Ectodermal cell (in vitro differentiated cells): Measurements from ENCODE around the gene TMEM86B.

Experiments used
- H3K27ac ChIP-seq: 2 replicates; pipeline ENCODE4 v1.7.0; 2013; ENCODE audit warnings: mild to moderate bottlenecking, low read depth, low read length; ENCODE audit not compliant: insufficient read depth, poor library complexity, severe bottlenecking
- H3K27me3 ChIP-seq: 2 replicates; pipeline ENCODE4 v1.7.0; 2013; ENCODE audit warnings: mild to moderate bottlenecking, low read length; ENCODE audit not compliant: insufficient read depth, control insufficient read depth, poor library complexity, severe bottlenecking
- H3K36me3 ChIP-seq: one replicate; pipeline ENCODE4 v1.7.0; 2013; ENCODE audit warnings: low read length; ENCODE audit not compliant: control insufficient read depth, insufficient read depth
- H3K4me1 ChIP-seq: one replicate; pipeline ENCODE4 v1.7.0; 2013; ENCODE audit warnings: low read length; ENCODE audit not compliant: control insufficient read depth, insufficient read depth
- H3K4me3 ChIP-seq: 2 replicates; pipeline ENCODE4 v1.7.0; 2013; ENCODE audit warnings: low read depth, low read length, control low read depth; ENCODE audit not compliant: insufficient read depth
- H3K9me3 ChIP-seq: 2 replicates; pipeline ENCODE4 v1.7.0; 2013; ENCODE audit warnings: mild to moderate bottlenecking, low read length, moderate library complexity; ENCODE audit not compliant: control insufficient read depth
- WGBS, 2 experiments: methylation state at CpG; one replicate each; pipeline ENCODE4 v1.1.7; 2013; ENCODE audit warnings: missing lambda C conversion rate in 2 of 2; 5-methylcytosine and 5-hydroxymethylcytosine counted together

TMEM86B gene

GRCh38 chr19:55198651-55199050, 29.9 kb downstream of the TMEM86B start:
- Histone ChIP-seq H3K36me3 (no peaks in the 10 kb centered on the region), H3K27me3 (no peaks in the 10 kb centered on the region), H3K27ac (no peak overlapping the region), H3K4me1 (no peaks in the 10 kb centered on the region), H3K9me3 (no peaks in the 10 kb centered on the region), H3K4me3 (no peak overlapping the region)
- 80 to 82% methylated on average over 5 of the region's 5 CpGs for WGBS, 2 experiments

- Histone ChIP-seq H3K4me1 (no peaks in the 10 kb centered on the region), H3K4me3 (no peak overlapping the region), H3K27ac (no peak overlapping the region), H3K36me3 (no peaks in the 10 kb centered on the region), H3K27me3 (no peaks in the 10 kb centered on the region), H3K9me3 (no peaks in the 10 kb centered on the region)
- 75 to 77% methylated on average over 4 of the region's 4 CpGs for WGBS, 2 experiments
Observed at GRCh38 chr19:55197528-55197927, 31.0 kb downstream of the TMEM86B start.

- Histone ChIP-seq H3K36me3 (no peaks in the 10 kb centered on the region), H3K4me3 (no peak overlapping the region), H3K27me3 (no peaks in the 10 kb centered on the region), H3K27ac (no peak overlapping the region), H3K9me3 (no peaks in the 10 kb centered on the region), H3K4me1 (no peaks in the 10 kb centered on the region)
- WGBS, 2 experiments, result 92% methylated on average over 10 of the region's 10 CpGs
Observed at GRCh38 chr19:55196803-55197202, 31.8 kb downstream of the TMEM86B start.

- no peaks in the 10 kb centered on the region for H3K27me3 ChIP-seq
- H3K4me3 ChIP-seq, result no peak overlapping the region
- no peaks in the 10 kb centered on the region for H3K9me3 ChIP-seq
- 90 to 91% methylated on average over 12 of the region's 12 CpGs for WGBS, 2 experiments
- H3K4me1 ChIP-seq, result no peaks in the 10 kb centered on the region
- no peaks in the 10 kb centered on the region for H3K36me3 ChIP-seq
- H3K27ac ChIP-seq, result no peak overlapping the region
Observed at GRCh38 chr19:55193481-55193880, 35.1 kb downstream of the TMEM86B start.

GRCh38 chr19:55189403-55189835, 39.1 kb downstream of the TMEM86B start:
- no peaks in the 10 kb centered on the region for H3K9me3 ChIP-seq
- H3K4me1 ChIP-seq, result no peaks in the 10 kb centered on the region
- H3K27ac ChIP-seq, result no peak overlapping the region
- H3K36me3 ChIP-seq, result no peaks in the 10 kb centered on the region
- H3K27me3 ChIP-seq, result no peaks in the 10 kb centered on the region
- H3K4me3 ChIP-seq, result no peak overlapping the region
- WGBS, 2 experiments, result 78 to 79% methylated on average over 15 of the region's 15 CpGs

- no peaks in the 10 kb centered on the region for H3K36me3 ChIP-seq
- no peaks in the 10 kb centered on the region for H3K27me3 ChIP-seq
- no peak overlapping the region for H3K4me3 ChIP-seq
- no peaks in the 10 kb centered on the region for H3K4me1 ChIP-seq
- no peak overlapping the region for H3K27ac ChIP-seq
- WGBS, 2 experiments, result 80 to 82% methylated on average over 8 of the region's 8 CpGs
- no peaks in the 10 kb centered on the region for H3K9me3 ChIP-seq
Observed at GRCh38 chr19:55188625-55189024, 39.9 kb downstream of the TMEM86B start.

- no peak overlapping the region for H3K4me3 ChIP-seq
- no peaks in the 10 kb centered on the region for H3K36me3 ChIP-seq
- no peaks in the 10 kb centered on the region for H3K4me1 ChIP-seq
- no peak overlapping the region for H3K27ac ChIP-seq
- peaks cover 17% of the 10 kb centered on the region for H3K27me3 ChIP-seq
- no peaks in the 10 kb centered on the region for H3K9me3 ChIP-seq
- WGBS, 2 experiments, result 87 to 88% methylated on average over 12 of the region's 12 CpGs
Observed at GRCh38 chr19:55186080-55186479, 42.5 kb downstream of the TMEM86B start.

GRCh38 chr19:55181740-55182139, 46.8 kb downstream of the TMEM86B start:
- H3K27ac ChIP-seq, result no peak overlapping the region
- no peak overlapping the region for H3K4me3 ChIP-seq
- peaks cover 9% of the 10 kb centered on the region for H3K4me1 ChIP-seq
- H3K27me3 ChIP-seq, result peaks cover 46% of the 10 kb centered on the region
- WGBS, 2 experiments, result 82 to 84% methylated on average over 20 of the region's 20 CpGs
- H3K36me3 ChIP-seq, result no peaks in the 10 kb centered on the region
- no peaks in the 10 kb centered on the region for H3K9me3 ChIP-seq

GRCh38 chr19:55179606-55180484, 48.7 kb downstream of the TMEM86B start, which contains the start of gene SYT5:
Gene SYT5 (minus strand): TSS chr19:55180289. CDS start chr19:55179041, 1,248 bp downstream.
- peak within 1 kb of the TSS; percentile 39 for H3K4me3 ChIP-seq
- 3 to 4% methylated on average over 68 of the region's 68 CpGs for WGBS, 2 experiments
- H3K27me3 ChIP-seq, result peaks cover 46% of the 10 kb centered on the region
- H3K36me3 ChIP-seq, result no peaks in the 10 kb centered on the region
- H3K4me1 ChIP-seq, result peaks cover 9% of the 10 kb centered on the region
- H3K27ac ChIP-seq, result no peak within 1 kb of the TSS
- no peaks in the 10 kb centered on the region for H3K9me3 ChIP-seq

- Histone ChIP-seq H3K27me3 (peaks cover 49% of the 10 kb centered on the region), H3K36me3 (no peaks in the 10 kb centered on the region), H3K4me3 (peak overlapping the region; percentile 39), H3K27ac (no peak overlapping the region), H3K9me3 (no peaks in the 10 kb centered on the region), H3K4me1 (peaks cover 9% of the 10 kb centered on the region)
- WGBS, 2 experiments, result 3% methylated on average over 61 of the region's 61 CpGs
Observed at GRCh38 chr19:55178781-55179599, 49.6 kb downstream of the TMEM86B start.
